ENCODE results near the gene PGBD5.

PGBD5 gene

GRCh38 chr1:230455291-230455690, 29.2 kb upstream of the PGBD5 start:
- Histone ChIP-seq H3K9ac (ENCODE audit: low read depth, low read length) (no peak overlapping the region), H3K4me1 (ENCODE audit: insufficient read depth, low read length) (peaks cover 10% of the 10 kb centered on the region; the same call in 1 of the 2 replicates), H3K27me3 (ENCODE audit: insufficient read depth, low read length) (no peaks in the 10 kb centered on the region), H3K36me3 (ENCODE audit: insufficient read depth, low read length) (no peaks in the 10 kb centered on the region), H3K27ac (ENCODE audit: low read depth, low read length) (no peak overlapping the region), H3K9me3 (ENCODE audit: insufficient read depth, low read depth, low read length) (no peaks in the 10 kb centered on the region), H3K4me3 (ENCODE audit: low read length) (no peak overlapping the region)
- WGBS = 90% methylated on average over 1 of the region's 1 CpG

DNA sequence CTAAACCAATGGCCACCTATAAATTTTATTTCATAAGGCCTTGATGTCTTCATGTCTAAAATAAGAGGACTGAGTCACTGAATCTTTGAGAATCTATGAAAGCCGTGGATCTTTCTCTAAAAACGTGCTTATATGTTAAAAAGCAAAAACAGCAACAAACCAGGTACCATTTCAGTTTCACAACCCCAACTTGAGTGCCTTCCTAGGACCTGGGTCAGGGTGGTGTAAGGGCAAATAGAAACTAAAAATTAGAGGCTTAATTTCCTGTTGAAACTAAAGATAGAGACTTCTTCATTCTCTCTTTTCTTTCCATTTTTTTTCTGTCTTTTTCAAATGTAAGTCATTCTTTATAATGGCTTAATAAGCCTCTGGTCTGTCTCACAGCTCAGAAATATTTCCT, 27.2 kb upstream of the PGBD5 start:
- Histone ChIP-seq H3K27me3 (ENCODE audit: insufficient read depth, low read length) (no peaks in the 10 kb centered on the region), H3K36me3 (ENCODE audit: insufficient read depth, low read length) (no peaks in the 10 kb centered on the region), H3K27ac (ENCODE audit: low read depth, low read length) (no peak overlapping the region), H3K4me1 (ENCODE audit: insufficient read depth, low read length) (peaks cover 1% of the 10 kb centered on the region; the same call in 1 of the 2 replicates), H3K9ac (ENCODE audit: low read depth, low read length) (no peak overlapping the region), H3K9me3 (ENCODE audit: insufficient read depth, low read depth, low read length) (no peaks in the 10 kb centered on the region), H3K4me3 (ENCODE audit: low read length) (no peak overlapping the region)
- 96% methylated on average over 2 of the region's 2 CpGs for WGBS

DNA sequence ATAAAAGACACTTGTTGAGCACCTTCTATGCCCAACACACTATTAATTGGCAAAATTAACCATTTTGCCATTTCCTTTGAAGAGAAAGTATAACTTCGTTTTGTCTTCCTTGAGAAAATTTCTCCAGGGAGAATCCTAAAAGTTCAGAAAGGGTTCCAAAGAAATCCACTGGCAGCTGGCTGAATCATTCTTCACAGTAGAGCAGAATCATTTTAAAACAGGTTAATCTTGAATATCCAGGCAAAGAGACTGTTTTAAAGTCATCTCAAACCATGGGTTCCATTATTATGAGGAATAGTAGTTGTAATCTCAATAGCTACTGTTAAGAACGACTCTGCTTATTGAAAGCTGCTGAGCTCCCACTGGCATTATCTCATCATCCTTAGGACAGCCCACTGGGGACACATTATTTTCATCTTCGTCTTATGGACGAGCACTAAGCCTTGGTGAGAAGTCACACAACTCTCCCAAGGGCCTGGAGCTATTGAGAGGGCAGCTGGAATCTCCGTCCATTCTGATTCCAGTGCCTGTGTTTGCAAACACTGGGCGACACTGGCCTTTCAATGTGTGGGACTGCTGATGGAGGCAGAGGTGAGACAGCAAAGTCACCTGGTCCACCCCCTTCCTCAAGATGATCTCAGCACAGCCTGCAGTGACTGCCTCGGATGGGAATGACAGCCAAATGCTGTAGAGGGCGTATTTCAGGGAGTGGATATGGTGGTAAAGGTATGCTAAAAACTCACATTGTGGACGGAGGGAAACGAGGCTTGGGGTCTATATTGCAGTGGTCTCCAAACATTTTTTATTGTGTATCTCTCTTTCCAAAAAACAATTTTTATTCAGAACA, 15.3 kb upstream of the PGBD5 start:
- 72% methylated on average over 9 of the region's 10 CpGs for WGBS
- H3K9ac ChIP-seq (ENCODE audit: low read depth, low read length) = no peak overlapping the region
- no peaks in the 10 kb centered on the region for H3K4me1 ChIP-seq (ENCODE audit: insufficient read depth, low read length)

GRCh38 chr1:230435108-230435507, 9.0 kb upstream of the PGBD5 start:
- no peaks in the 10 kb centered on the region for H3K36me3 ChIP-seq (ENCODE audit: insufficient read depth, low read length)
- no peak overlapping the region for H3K4me3 ChIP-seq (ENCODE audit: low read length)
- no peaks in the 10 kb centered on the region for H3K27me3 ChIP-seq (ENCODE audit: insufficient read depth, low read length)
- H3K9ac ChIP-seq (ENCODE audit: low read depth, low read length) = no peak overlapping the region
- peaks cover 11% of the 10 kb centered on the region; the same call in 1 of the 2 replicates for H3K4me1 ChIP-seq (ENCODE audit: insufficient read depth, low read length)
- no CpG with 5 or more reads among the region's 1 CpG for WGBS
- no peak overlapping the region for H3K27ac ChIP-seq (ENCODE audit: low read depth, low read length)
- peaks cover 6% of the 10 kb centered on the region; the same call in 1 of the 2 replicates for H3K9me3 ChIP-seq (ENCODE audit: insufficient read depth, low read depth, low read length)

More for the DNA sequence above, 15.3 kb upstream of the PGBD5 start:
- Histone ChIP-seq H3K4me3 (ENCODE audit: low read length) (no peak overlapping the region), H3K27me3 (ENCODE audit: insufficient read depth, low read length) (no peaks in the 10 kb centered on the region), H3K9me3 (ENCODE audit: insufficient read depth, low read depth, low read length) (peaks cover 6% of the 10 kb centered on the region; the same call in 1 of the 2 replicates), H3K36me3 (ENCODE audit: insufficient read depth, low read length) (no peaks in the 10 kb centered on the region), H3K27ac (ENCODE audit: low read depth, low read length) (no peak overlapping the region)

DNA sequence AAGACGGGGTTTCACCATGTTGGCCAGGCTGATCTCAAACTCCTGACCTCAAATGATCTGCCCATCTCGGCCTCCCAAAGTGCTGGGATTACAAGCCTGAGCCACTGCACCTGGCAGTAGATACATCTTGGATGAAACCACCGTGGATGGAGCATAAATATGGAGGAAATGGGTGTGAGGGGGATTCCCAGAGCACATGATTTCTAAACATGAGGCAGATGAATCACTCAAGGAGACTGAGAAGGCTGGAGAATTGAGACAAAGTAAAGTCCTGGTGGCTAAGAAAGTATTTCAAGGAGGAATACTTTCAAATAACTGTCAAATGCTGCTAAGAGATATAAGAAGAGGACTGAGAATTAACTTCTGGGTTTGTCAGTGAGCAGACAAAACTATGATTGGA, 5.4 kb upstream of the PGBD5 start:
- no peaks in the 10 kb centered on the region for H3K36me3 ChIP-seq (ENCODE audit: insufficient read depth, low read length)
- H3K9ac ChIP-seq (ENCODE audit: low read depth, low read length) = no peak overlapping the region
- H3K9me3 ChIP-seq (ENCODE audit: insufficient read depth, low read depth, low read length) = no peaks in the 10 kb centered on the region
- 90% methylated on average over 3 of the region's 3 CpGs for WGBS
- H3K27ac ChIP-seq (ENCODE audit: low read depth, low read length) = no peak overlapping the region
- H3K27me3 ChIP-seq (ENCODE audit: insufficient read depth, low read length) = peaks cover 3% of the 10 kb centered on the region; the same call in 1 of the 2 replicates
- H3K4me3 ChIP-seq (ENCODE audit: low read length) = no peak overlapping the region
- H3K4me1 ChIP-seq (ENCODE audit: insufficient read depth, low read length) = peaks cover 38% of the 10 kb centered on the region

DNA sequence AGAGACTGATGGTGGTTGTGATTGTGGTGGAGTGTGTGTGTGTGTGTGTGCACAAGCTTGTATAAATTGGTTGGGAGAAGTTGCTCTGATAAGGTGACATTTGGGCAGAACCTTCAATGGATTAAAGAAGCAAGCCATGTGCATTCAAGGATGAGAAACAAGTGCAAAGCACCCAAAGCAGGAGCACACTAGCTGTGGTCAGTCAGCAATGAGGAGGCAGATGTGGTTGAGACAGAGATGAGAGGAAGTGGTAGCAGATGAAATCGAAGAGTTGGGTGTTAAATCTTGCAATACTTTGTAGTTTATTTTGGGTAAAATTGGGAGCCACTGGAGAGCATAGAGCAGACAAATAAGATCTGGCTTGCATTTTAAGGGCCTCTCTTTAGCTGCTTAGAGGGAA, 4.4 kb upstream of the PGBD5 start:
- peaks cover 38% of the 10 kb centered on the region for H3K4me1 ChIP-seq (ENCODE audit: insufficient read depth, low read length)
- no peak overlapping the region for H3K4me3 ChIP-seq (ENCODE audit: low read length)
- no peaks in the 10 kb centered on the region for H3K36me3 ChIP-seq (ENCODE audit: insufficient read depth, low read length)
- no peak overlapping the region for H3K27ac ChIP-seq (ENCODE audit: low read depth, low read length)
- no peaks in the 10 kb centered on the region for H3K9me3 ChIP-seq (ENCODE audit: insufficient read depth, low read depth, low read length)
- H3K9ac ChIP-seq (ENCODE audit: low read depth, low read length) = no peak overlapping the region
- H3K27me3 ChIP-seq (ENCODE audit: insufficient read depth, low read length) = peaks cover 3% of the 10 kb centered on the region
- 95% methylated on average over 1 of the region's 1 CpG for WGBS

- Histone ChIP-seq H3K27me3 (ENCODE audit: insufficient read depth, low read length) (peaks cover 16% of the 10 kb centered on the region), H3K9me3 (ENCODE audit: insufficient read depth, low read depth, low read length) (no peaks in the 10 kb centered on the region), H3K4me1 (ENCODE audit: insufficient read depth, low read length) (peaks cover 39% of the 10 kb centered on the region), H3K9ac (ENCODE audit: low read depth, low read length) (no peak overlapping the region), H3K27ac (ENCODE audit: low read depth, low read length) (peak overlapping the region; percentile 86; the same call in 1 of the 2 replicates), H3K36me3 (ENCODE audit: insufficient read depth, low read length) (no peaks in the 10 kb centered on the region), H3K4me3 (ENCODE audit: low read length) (no peak overlapping the region)
- WGBS = 100% methylated on average over 2 of the region's 2 CpGs
Observed at GRCh38 chr1:230429067-230429735, 3.1 kb upstream of the PGBD5 start.

DNA sequence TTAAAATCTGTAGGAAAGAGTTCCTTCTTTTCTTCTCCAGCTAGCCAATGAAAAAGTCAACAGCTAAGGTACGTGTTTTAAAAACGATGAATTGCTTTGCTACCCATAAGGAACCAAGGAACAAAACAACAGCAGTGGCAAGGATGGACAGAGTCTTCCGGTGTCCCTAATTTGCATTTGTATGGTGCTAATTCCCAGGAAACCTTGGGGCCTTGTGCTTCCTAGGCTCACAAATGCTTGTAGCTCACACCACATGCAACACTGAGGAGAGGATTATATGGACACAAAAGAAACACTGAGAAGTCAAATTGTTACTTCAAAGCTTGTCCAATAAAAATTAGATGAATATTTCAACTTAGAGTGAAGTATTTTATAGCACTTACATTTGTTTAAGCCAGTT, 1.8 kb upstream of the PGBD5 start:
- no peaks in the 10 kb centered on the region for H3K36me3 ChIP-seq (ENCODE audit: insufficient read depth, low read length)
- H3K9ac ChIP-seq (ENCODE audit: low read depth, low read length) = peak overlapping the region; percentile 12; the same call in 1 of the 2 replicates
- H3K27ac ChIP-seq (ENCODE audit: low read depth, low read length) = peak overlapping the region; percentile 86
- peaks cover 28% of the 10 kb centered on the region for H3K27me3 ChIP-seq (ENCODE audit: insufficient read depth, low read length)
- no peak overlapping the region for H3K4me3 ChIP-seq (ENCODE audit: low read length)
- WGBS = 3% methylated on average over 3 of the region's 3 CpGs
- H3K4me1 ChIP-seq (ENCODE audit: insufficient read depth, low read length) = peaks cover 51% of the 10 kb centered on the region
- H3K9me3 ChIP-seq (ENCODE audit: insufficient read depth, low read depth, low read length) = no peaks in the 10 kb centered on the region

- Histone ChIP-seq H3K27me3 (ENCODE audit: insufficient read depth, low read length) (peaks cover 35% of the 10 kb centered on the region), H3K9me3 (ENCODE audit: insufficient read depth, low read depth, low read length) (no peaks in the 10 kb centered on the region), H3K27ac (ENCODE audit: low read depth, low read length) (peak overlapping the region; percentile 86), H3K4me1 (ENCODE audit: insufficient read depth, low read length) (peaks cover 58% of the 10 kb centered on the region), H3K4me3 (ENCODE audit: low read length) (peak overlapping the region; percentile 54), H3K36me3 (ENCODE audit: insufficient read depth, low read length) (no peaks in the 10 kb centered on the region), H3K9ac (ENCODE audit: low read depth, low read length) (no peak overlapping the region)
- 64% methylated on average over 10 of the region's 11 CpGs for WGBS
Observed at GRCh38 chr1:230427094-230427876, 1.2 kb upstream of the PGBD5 start.

GRCh38 chr1:230425252-230426091, 660 bp downstream of the PGBD5 start:
- Histone ChIP-seq H3K9ac (ENCODE audit: low read depth, low read length) (0 out of 2 replicates have a peak overlapping the region, but pooled peaks have one; percentile 29), H3K4me1 (ENCODE audit: insufficient read depth, low read length) (peaks cover 63% of the 10 kb centered on the region), H3K36me3 (ENCODE audit: insufficient read depth, low read length) (no peaks in the 10 kb centered on the region), H3K27me3 (ENCODE audit: insufficient read depth, low read length) (peaks cover 36% of the 10 kb centered on the region), H3K27ac (ENCODE audit: low read depth, low read length) (no peak overlapping the region), H3K9me3 (ENCODE audit: insufficient read depth, low read depth, low read length) (no peaks in the 10 kb centered on the region), H3K4me3 (ENCODE audit: low read length) (peak overlapping the region; percentile 60)
- whole genome bisulfite sequencing = under 1% methylated on average over 108 of the region's 108 CpGs
